HepG2 (cell line): ENCODE measurements around the gene ATRN. TPM values are rescaled to one million over a fixed set of nuclear protein-coding genes. Genes with fewer than 3 reads are reported as not detected.

Experiments used
- ATAC-seq: fragments of 200-7000 bp; cut with Tn5 transposase; 3 replicates; pipeline ENCODE4 v1.9.1; 2020; ENCODE audit warnings: mild to moderate bottlenecking, moderate library complexity
- BruUV-seq: library from RNA; stranded (reverse); fragments of 400-500 nt; replicated peaks from 2 replicates; lab custom pipeline; 2021; lab: Mats Ljungman, UMichigan
- CTCF ChIA-PET: fragments of 300-600 bp; formaldehyde crosslinking; extraction: SDS; loops from one replicate; lab custom pipeline; 2021; ENCODE audit warnings: low total read pairs, inconsistent platforms, low intra/inter-chr PET ratio; lab: Yijun Ruan, JAX
- POLR2A ChIA-PET: fragments of 350-600 bp; sonication (Branson Sonifier 250); formaldehyde crosslinking; loops from one replicate; lab custom pipeline; 2020; ENCODE audit warnings: antibody characterized with exemption, inconsistent platforms; lab: Yijun Ruan, JAX
- DNase-seq: peaks from one replicate; pipeline ENCODE4 v3.0.0-alpha.2; 2015; ENCODE audit warnings: low spot score
- FAIRE-seq: peaks from 3 replicates; lab custom pipeline; 2011; peaks lifted over from hg19 to GRCh38; lab: Jason Lieb, UNC
- H2AFZ ChIP-seq: one replicate; pipeline ENCODE4 v1.6.1; 2011; ENCODE audit warnings: low read length, inconsistent platforms
- H3K27ac ChIP-seq: fragments of 300-600 bp; 3 replicates; pipeline ENCODE4 v1.8.0; 2011; ENCODE audit warnings: mixed run types, mild to moderate bottlenecking, mixed read lengths, low read length, inconsistent platforms; ENCODE audit not compliant: insufficient read depth; ENCODE audit errors: extremely low read length
- H3K27me3 ChIP-seq, 2 experiments: fragments of 200-600 bp in 1 of 2; 2 replicates in 1 of 2; 3 replicates in 1 of 2; pipeline versions ENCODE4 v1.6.0 to v1.8.0; 2011; ENCODE audit warnings: low read length in 2 of 2, mild to moderate bottlenecking in 2 of 2, moderate library complexity in 2 of 2, inconsistent platforms in 1 of 2; ENCODE audit not compliant: insufficient read depth in 2 of 2, control insufficient read depth in 1 of 2
- H3K36me3 ChIP-seq, 2 experiments: fragments of 200-600 bp in 1 of 2; replicated peaks in 1 of 2; 2 replicates in 1 of 2; 3 replicates in 1 of 2; pipeline versions ENCODE4 v1.5.1 to v1.8.0; 2011; ENCODE audit warnings: low read length in 2 of 2, inconsistent platforms in 1 of 2; ENCODE audit not compliant: insufficient read depth in 2 of 2, control insufficient read depth in 1 of 2
- H3K4me1 ChIP-seq: 2 replicates; pipeline ENCODE4 v1.5.1; 2012; ENCODE audit warnings: low read length, inconsistent platforms; ENCODE audit not compliant: insufficient read depth
- H3K4me2 ChIP-seq: 2 replicates; pipeline ENCODE4 v1.6.0; 2011; ENCODE audit warnings: low read depth, low read length, inconsistent platforms
- H3K4me3 ChIP-seq, 3 experiments: fragments of 200-600 bp in 1 of 3; sonication (generic), shearing (Covaris generic) in 1 of 3; replicated peaks in 1 of 3; 2 replicates each; pipeline ENCODE4 v1.5.1; 2011 to 2016; ENCODE audit warnings: low read length in 3 of 3, inconsistent platforms in 2 of 3, low read depth in 2 of 3, mild to moderate bottlenecking in 2 of 3, control low read depth in 1 of 3, mixed read lengths in 1 of 3; ENCODE audit not compliant: insufficient read depth in 1 of 3
- H3K79me2 ChIP-seq: one replicate; pipeline ENCODE4 v1.6.1; 2011; ENCODE audit warnings: low read length, inconsistent platforms; ENCODE audit not compliant: insufficient read depth
- H3K9ac ChIP-seq: 2 replicates; pipeline ENCODE4 v1.6.0; 2011; ENCODE audit warnings: mild to moderate bottlenecking, low read depth, low read length, inconsistent platforms; ENCODE audit not compliant: insufficient read depth
- H3K9me3 ChIP-seq: 2 replicates; pipeline ENCODE4 v1.5.1; 2012; ENCODE audit warnings: mild to moderate bottlenecking, low read length
- H4K20me1 ChIP-seq: 2 replicates; pipeline ENCODE4 v1.6.0; 2011; ENCODE audit warnings: inconsistent platforms, mild to moderate bottlenecking, low read length, moderate library complexity; ENCODE audit not compliant: insufficient read depth
- ARID3A ChIP-seq: IDR thresholded peaks from 2 replicates; pipeline ENCODE4 v1.6.1; 2012; ENCODE audit warnings: low read depth, low read length, improper control_type of control experiment
- CBFB ChIP-seq: sonication (generic); formaldehyde crosslinking; IDR thresholded peaks from 2 replicates; pipeline ENCODE4 v1.4.0; 2020; ENCODE audit warnings: missing genetic modification reagents
- MTA1 ChIP-seq: sonication (generic); formaldehyde crosslinking; IDR thresholded peaks from 2 replicates; pipeline ENCODE4 v1.4.0; 2020; ENCODE audit warnings: missing genetic modification reagents, mild to moderate bottlenecking, borderline replicate concordance
- SRY ChIP-seq: sonication (generic); formaldehyde crosslinking; IDR thresholded peaks from 2 replicates; pipeline ENCODE4 v1.8.0; 2022; ENCODE audit warnings: mild to moderate bottlenecking, missing genetic modification reagents
- ZNF263 ChIP-seq: sonication (generic); formaldehyde crosslinking; IDR thresholded peaks from 2 replicates; pipeline ENCODE4 v1.4.0; 2020; ENCODE audit warnings: missing genetic modification reagents
- ZNF280B ChIP-seq: sonication (generic); formaldehyde crosslinking; IDR thresholded peaks from 2 replicates; pipeline ENCODE4 v1.5.0; 2020; ENCODE audit warnings: missing genetic modification reagents, mild to moderate bottlenecking, borderline replicate concordance
- ZNF326 ChIP-seq: sonication (generic); formaldehyde crosslinking; IDR thresholded peaks from 2 replicates; pipeline ENCODE4 v1.4.0; 2020; ENCODE audit warnings: missing genetic modification reagents, borderline replicate concordance
- ZNF407 ChIP-seq: sonication (generic); formaldehyde crosslinking; IDR thresholded peaks from one replicate; pipeline ENCODE4 v1.5.1; 2020; ENCODE audit warnings: mild to moderate bottlenecking, missing genetic modification reagents; ENCODE audit errors: not compliant biosample characterization
- ZNF607 ChIP-seq: sonication (generic); formaldehyde crosslinking; IDR thresholded peaks from 2 replicates; pipeline ENCODE4 v1.5.1; 2020; ENCODE audit warnings: missing genetic modification reagents, mild to moderate bottlenecking, borderline replicate concordance
- WGBS: methylation state at CpG from one replicate; pipeline ENCODE4 v1.1.6; 2017; ENCODE audit warnings: low lambda C conversion rate; 5-methylcytosine and 5-hydroxymethylcytosine counted together
- in situ Hi-C: cut with HindIII; loops from 2 replicates; pipeline ENCODE4 v1.10.0; 2017; ENCODE audit warnings: low pct_unique_long_range_greater_than_20kb; ENCODE audit not compliant: extremely low pct_ligation_motif_present
- intact Hi-C: fragments of 100-400 bp; cut with micrococcal nuclease; formaldehyde crosslinking; loops from one replicate; pipeline ENCODE4 v1.10.0; 2022; ENCODE audit not compliant: unreplicated experiment
- polyA plus RNA-seq, 8 experiments: library from polyadenylated mRNA; depleted of rRNA in 3 of 8; stranded (reverse) in 7 of 8; unstranded in 1 of 8; fragments of >200 nt; fragmentation: Illumina TruSeq in 4 of 8; extraction: Trizol in 4 of 8; gene quantifications; 2 replicates each; pipeline versions ENCODE4 v1.2.1 to v1.2.3, GENCODE V29; 2011 to 2016; ENCODE audit warnings: low read depth in 4 of 8, missing spikeins in 1 of 8, mixed read lengths in 1 of 8; ENCODE audit not compliant: insufficient read depth in 1 of 8
- total RNA-seq, 5 experiments: library from RNA; depleted of rRNA; stranded (reverse); fragments of >200 nt; fragmentation: Illumina TruSeq; extraction: Trizol; gene quantifications; 2 replicates each; pipeline ENCODE4 v1.2.3, GENCODE V29; 2016; ENCODE audit warnings: low read depth in 1 of 5

Gene ATRN
- total and polyA plus RNA-seq, 2 of the 13 experiments (the other 11 are each of a cell fraction or from before 2014, with no cell fraction given) = 44.2 to 81.1 TPM

GRCh38 chr20:3696745-3697587 lies 226.1 kb downstream of the ATRN start:
- 40% methylated on average over 12 of the region's 15 CpGs for WGBS
- CTCF ChIA-PET = interaction anchor here (1.1 kb wide), 1 partner anchor 20 kb away, joined by 4 read pairs; no protein-coding TSS in a partner anchor
- no peak for DNase-seq
- no peaks in the 10 kb centered on the region; the same call in 1 of the 2 replicates for H4K20me1 ChIP-seq
- FAIRE-seq = no peak
- no peak for ATAC-seq
- H3K36me3 ChIP-seq = no peaks in the 10 kb centered on the region
- intact Hi-C loops = no loop called here
- H3K79me2 ChIP-seq = no peaks in the 10 kb centered on the region
- no peak overlapping the region for H3K4me3 ChIP-seq
- H2AFZ ChIP-seq = no peak overlapping the region
- BruUV-seq = no TSS peak
- H3K4me2 ChIP-seq = no peak overlapping the region
- peaks cover 20% of the 10 kb centered on the region for H3K4me1 ChIP-seq
- in situ Hi-C loops = no loop called here
- peaks cover 24 to 64% of the 10 kb centered on the region in 2 experiments; a peak in 3 of 5 replicates for H3K27me3 ChIP-seq
- H3K9ac ChIP-seq = no peak overlapping the region
- H3K27ac ChIP-seq = no peak overlapping the region
- POLR2A ChIA-PET = no interaction called here
- H3K9me3 ChIP-seq = peaks cover 5% of the 10 kb centered on the region; the same call in 1 of the 2 replicates
- TF ChIP-seq CBFB (CRISPR knock-in tag) (no peak), SRY (no peak), ZNF407 (peak; percentile 9), ZNF263 (CRISPR knock-in tag) (peak; percentile 21; the same call in 1 of the 2 replicates), ARID3A (no peak), ZNF326 (no peak), MTA1 (CRISPR knock-in tag) (no peak), ZNF280B (CRISPR knock-in tag) (peak; percentile 21; the same call in 1 of the 2 replicates), ZNF607 (0 out of 2 replicates have a peak, but pooled peaks have one; percentile 10)
